Measurements from ENCODE around the gene EIF3A. TPM values are rescaled to one million over a fixed set of nuclear protein-coding genes. Genes with fewer than 3 reads are reported as not detected.

EIF3A gene
- total RNA-seq, 6 experiments from 2014 or later = 41.6 to 69.5 (median 57.4) TPM

DNA sequence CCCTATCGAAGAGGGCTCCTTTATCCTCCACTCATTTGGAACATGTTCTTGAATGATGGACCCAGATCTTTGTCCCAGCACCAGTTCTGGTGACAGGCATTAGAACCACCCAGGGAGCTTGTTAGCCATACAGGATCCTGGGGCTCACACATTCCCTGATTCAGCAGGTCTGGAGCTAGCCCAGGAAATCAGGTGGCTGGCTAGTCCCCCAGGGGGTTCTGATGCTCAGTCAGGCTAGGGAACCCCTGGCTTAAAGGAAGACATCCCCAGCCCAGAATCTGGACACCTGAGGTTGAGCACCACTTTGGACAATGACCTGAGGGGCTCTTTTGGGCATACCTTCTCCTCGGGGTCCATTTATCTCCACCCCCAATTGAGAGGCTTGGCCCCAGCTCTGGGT lies 88.1 kb downstream of the EIF3A start:
- intact Hi-C loops (cut with DNase I) = no loop called here

DNA sequence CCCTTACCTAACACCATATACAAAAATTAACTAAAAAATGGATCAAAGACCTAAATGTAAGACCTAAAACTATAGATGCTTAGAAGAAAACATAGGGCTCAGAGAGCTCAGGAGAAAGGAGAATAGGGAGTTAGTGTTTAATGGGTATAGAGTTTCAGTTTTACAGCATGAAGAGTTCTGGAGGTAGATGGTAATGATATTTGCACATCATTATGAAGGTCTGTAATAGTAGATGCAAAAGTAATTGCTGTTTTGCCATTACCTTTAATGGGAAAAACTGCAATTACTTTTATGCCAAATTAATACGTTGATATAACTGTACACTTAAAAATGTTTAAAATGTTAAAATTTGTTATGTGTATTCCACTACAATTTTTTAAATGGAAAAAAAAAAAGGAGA lies 90.3 kb downstream of the EIF3A start:
- 77% methylated on average over 1 of the region's 1 CpG for WGBS (ENCODE audit: insufficient coverage, low coverage, low lambda C conversion rate, missing lambda C conversion rate)
- intact Hi-C loops (cut with DNase I) = no loop called here

More for the DNA sequence above, 88.1 kb downstream of the EIF3A start:
- TF ChIP-seq, protein P1, sequence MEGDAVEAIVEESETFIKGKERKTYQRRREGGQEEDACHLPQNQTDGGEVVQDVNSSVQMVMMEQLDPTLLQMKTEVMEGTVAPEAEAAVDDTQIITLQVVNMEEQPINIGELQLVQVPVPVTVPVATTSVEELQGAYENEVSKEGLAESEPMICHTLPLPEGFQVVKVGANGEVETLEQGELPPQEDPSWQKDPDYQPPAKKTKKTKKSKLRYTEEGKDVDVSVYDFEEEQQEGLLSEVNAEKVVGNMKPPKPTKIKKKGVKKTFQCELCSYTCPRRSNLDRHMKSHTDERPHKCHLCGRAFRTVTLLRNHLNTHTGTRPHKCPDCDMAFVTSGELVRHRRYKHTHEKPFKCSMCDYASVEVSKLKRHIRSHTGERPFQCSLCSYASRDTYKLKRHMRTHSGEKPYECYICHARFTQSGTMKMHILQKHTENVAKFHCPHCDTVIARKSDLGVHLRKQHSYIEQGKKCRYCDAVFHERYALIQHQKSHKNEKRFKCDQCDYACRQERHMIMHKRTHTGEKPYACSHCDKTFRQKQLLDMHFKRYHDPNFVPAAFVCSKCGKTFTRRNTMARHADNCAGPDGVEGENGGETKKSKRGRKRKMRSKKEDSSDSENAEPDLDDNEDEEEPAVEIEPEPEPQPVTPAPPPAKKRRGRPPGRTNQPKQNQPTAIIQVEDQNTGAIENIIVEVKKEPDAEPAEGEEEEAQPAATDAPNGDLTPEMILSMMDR (IDR thresholded peaks at IDR 0.05) = no peak
- TF ChIP-seq POLR2A (IDR thresholded peaks at IDR 0.05) = no peak
- H3K4me3 ChIP-seq = no peak overlapping the region
- H3K36me3 ChIP-seq = no peaks in the 10 kb centered on the region
- no peak overlapping the region for H3K27ac ChIP-seq
- H3K4me1 ChIP-seq = no peaks in the 10 kb centered on the region
- ATAC-seq (no peak), DNase-seq (no peak)
- 40% methylated on average over 2 of the region's 2 CpGs for WGBS (ENCODE audit: insufficient coverage, low coverage, low lambda C conversion rate, missing lambda C conversion rate)
- H3K9me3 ChIP-seq = no peaks in the 10 kb centered on the region
- H3K27me3 ChIP-seq = no peaks in the 10 kb centered on the region

DNA sequence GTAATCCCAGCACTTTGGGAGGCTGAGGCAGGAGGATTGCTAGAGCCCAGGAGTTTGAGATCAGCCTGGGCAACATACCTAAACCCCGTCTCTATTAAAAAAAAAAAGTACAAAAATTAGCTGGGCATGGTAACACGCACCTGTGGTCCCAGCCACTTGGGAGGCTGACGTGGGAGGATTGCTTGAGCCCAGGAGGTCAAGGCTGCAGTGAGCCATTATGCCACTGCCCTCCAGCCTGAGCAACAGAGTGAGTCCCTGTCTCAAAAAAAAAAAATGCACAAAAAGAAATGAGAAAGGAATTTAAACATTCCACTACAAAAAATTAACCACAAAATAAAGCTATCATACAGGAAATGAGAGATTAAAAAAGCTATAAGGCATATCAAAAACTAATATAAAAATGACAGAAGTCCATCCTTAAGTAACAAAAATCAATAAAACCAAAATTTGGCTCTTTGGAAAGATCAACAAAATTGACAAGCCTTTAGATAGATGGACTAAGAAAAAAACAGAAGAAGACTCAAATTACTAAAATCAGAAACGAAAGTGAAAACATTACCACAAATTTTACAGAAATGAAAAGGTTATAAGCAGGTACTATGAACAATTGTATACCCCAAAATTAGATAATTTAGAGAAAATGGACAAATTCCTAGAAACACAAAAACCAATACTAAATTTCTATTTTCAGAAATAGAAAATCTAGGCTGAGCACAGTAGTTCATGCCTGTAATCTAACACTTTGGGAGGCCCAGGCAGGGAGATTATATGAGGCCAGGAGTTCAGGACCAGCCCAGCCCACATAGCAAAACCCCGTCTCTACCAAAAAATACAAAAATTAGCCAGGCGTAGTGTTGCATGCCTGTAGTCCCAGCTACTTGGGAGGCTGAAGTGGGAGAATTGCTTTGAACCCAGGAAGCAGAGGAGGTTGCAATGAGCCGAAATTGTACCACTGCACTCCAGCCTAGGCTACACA lies 93.5 kb downstream of the EIF3A start:
- H3K4me3 ChIP-seq = no peak overlapping the region
- no peak for TF ChIP-seq POLR2A (IDR thresholded peaks at IDR 0.05)
- TF ChIP-seq, protein P1 (IDR thresholded peaks at IDR 0.05) = no peak
- no peak for ATAC-seq
- H3K4me1 ChIP-seq = no peaks in the 10 kb centered on the region
- no peak for DNase-seq
- no peaks in the 10 kb centered on the region for H3K36me3 ChIP-seq
- WGBS (ENCODE audit: insufficient coverage, low coverage, low lambda C conversion rate, missing lambda C conversion rate) = 53% methylated on average over 6 of the region's 7 CpGs
- intact Hi-C loops (cut with DNase I) = no loop called here
- H3K27me3 ChIP-seq = no peaks in the 10 kb centered on the region
- no peak overlapping the region for H3K27ac ChIP-seq
- H3K9me3 ChIP-seq = no peaks in the 10 kb centered on the region

More for the DNA sequence above, 90.3 kb downstream of the EIF3A start:
- ATAC-seq = no peak
- TF ChIP-seq, protein P1 (IDR thresholded peaks at IDR 0.05) = no peak
- TF ChIP-seq POLR2A (IDR thresholded peaks at IDR 0.05) = no peak
- no peak overlapping the region for H3K27ac ChIP-seq
- H3K27me3 ChIP-seq = no peaks in the 10 kb centered on the region
- H3K9me3 ChIP-seq = no peaks in the 10 kb centered on the region
- H3K36me3 ChIP-seq = no peaks in the 10 kb centered on the region
- no peak overlapping the region for H3K4me3 ChIP-seq
- no peak for DNase-seq
- no peaks in the 10 kb centered on the region for H3K4me1 ChIP-seq

DNA sequence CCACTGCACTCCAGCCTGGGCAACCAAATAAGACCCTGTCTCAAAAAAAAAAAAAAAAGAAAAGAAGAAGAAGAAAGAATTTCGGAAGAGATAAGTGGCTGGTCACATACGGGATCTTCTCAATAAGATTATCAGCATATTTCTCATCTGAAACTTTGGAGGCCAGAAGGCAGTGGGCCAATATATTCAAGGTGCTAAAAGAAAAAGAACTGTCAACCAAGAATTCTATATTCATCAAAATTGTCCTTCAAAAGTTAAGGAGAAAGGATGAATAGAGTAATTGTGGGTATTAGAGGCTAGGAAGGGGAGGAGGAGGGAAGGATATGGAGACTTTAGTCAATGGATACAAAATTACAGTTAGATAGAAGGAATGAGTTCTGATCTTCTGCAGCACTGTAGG lies 95.0 kb downstream of the EIF3A start:
- WGBS (ENCODE audit: insufficient coverage, low coverage, low lambda C conversion rate, missing lambda C conversion rate) = 72% methylated on average over 2 of the region's 2 CpGs
- Histone ChIP-seq H3K4me3 (no peak overlapping the region), H3K27ac (no peak overlapping the region), H3K27me3 (no peaks in the 10 kb centered on the region), H3K36me3 (no peaks in the 10 kb centered on the region), H3K4me1 (no peaks in the 10 kb centered on the region), H3K9me3 (no peaks in the 10 kb centered on the region)
- intact Hi-C loops (cut with DNase I) = no loop called here
- DNase-seq (no peak), ATAC-seq (no peak)
- TF ChIP-seq POLR2A (IDR thresholded peaks at IDR 0.05) = no peak
- TF ChIP-seq, protein P1 (IDR thresholded peaks at IDR 0.05) = no peak

Small RNAs within 50 kb of the gene (small RNA-seq; reads per million reads assigned to genes)
- gene AL355598.1 = 0 reads per million in 2 experiments
- 0 reads per million in 2 experiments for gene RF00413
- gene SNORA19 = 0.29 to 2.7 reads per million in 2 experiments

Other genes with a start within 250 kb of the EIF3A start
- gene NANOS1, start 51.1 kb downstream of the EIF3A start, total RNA-seq = under 1 TPM in 3 of 6 experiments, not detected in 3; 0.06 to 0.35 (median 0.31) TPM
- 10 to 100 TPM; 24.0 to 46.4 (median 36.1) TPM for gene DENND10, start 23.3 kb upstream of the EIF3A start, total RNA-seq
- gene SFXN4, start 84.9 kb upstream of the EIF3A start, total RNA-seq = 100 to 1,000 TPM in 1 of 6 experiments, 10 to 100 TPM in 5; 16.0 to 152 (median 23.8) TPM
- 100 to 1,000 TPM; 171 to 235 (median 194) TPM for gene PRDX3, start 98.0 kb upstream of the EIF3A start, total RNA-seq
- 10 to 100 TPM in 1 of 6 experiments, 1 to 10 TPM in 5; 5.9 to 11.5 (median 7.9) TPM for gene GRK5, start 126.8 kb upstream of the EIF3A start, total RNA-seq